ENCODE data around the gene FBXO45.

DNA sequence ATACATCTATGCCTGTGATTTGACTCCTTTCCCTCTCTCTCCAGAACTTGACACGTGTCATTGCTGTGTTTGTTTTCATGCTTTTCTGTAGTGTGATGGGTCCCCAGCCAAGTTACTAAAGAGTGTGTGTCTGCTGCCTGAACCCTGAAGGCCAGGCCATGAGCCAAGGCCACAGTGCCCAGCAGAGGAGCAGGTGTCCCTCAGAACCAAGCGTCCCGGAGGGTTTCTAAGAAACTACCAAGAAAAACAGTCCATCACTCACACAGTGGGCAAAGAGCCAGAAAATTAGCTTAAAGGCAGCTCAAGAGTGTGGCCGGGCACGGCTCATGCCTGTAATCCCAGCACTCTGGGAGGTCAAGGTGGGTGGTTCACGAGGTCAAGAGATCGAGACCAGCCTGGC, 35.2 kb downstream of the FBXO45 start:
- TF ChIP-seq, protein P1, sequence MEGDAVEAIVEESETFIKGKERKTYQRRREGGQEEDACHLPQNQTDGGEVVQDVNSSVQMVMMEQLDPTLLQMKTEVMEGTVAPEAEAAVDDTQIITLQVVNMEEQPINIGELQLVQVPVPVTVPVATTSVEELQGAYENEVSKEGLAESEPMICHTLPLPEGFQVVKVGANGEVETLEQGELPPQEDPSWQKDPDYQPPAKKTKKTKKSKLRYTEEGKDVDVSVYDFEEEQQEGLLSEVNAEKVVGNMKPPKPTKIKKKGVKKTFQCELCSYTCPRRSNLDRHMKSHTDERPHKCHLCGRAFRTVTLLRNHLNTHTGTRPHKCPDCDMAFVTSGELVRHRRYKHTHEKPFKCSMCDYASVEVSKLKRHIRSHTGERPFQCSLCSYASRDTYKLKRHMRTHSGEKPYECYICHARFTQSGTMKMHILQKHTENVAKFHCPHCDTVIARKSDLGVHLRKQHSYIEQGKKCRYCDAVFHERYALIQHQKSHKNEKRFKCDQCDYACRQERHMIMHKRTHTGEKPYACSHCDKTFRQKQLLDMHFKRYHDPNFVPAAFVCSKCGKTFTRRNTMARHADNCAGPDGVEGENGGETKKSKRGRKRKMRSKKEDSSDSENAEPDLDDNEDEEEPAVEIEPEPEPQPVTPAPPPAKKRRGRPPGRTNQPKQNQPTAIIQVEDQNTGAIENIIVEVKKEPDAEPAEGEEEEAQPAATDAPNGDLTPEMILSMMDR (conservative IDR thresholded peaks at IDR 0.05 in 1 of 2, IDR thresholded peaks at IDR 0.05 in 1 of 2; ENCODE audit: extremely low read depth in 1 of 2, insufficient read depth in 1 of 2, low read depth in 1 of 2, low read length in 2 of 2) = no peak
- TF ChIP-seq EZH2 (IDR thresholded peaks at IDR 0.05; ENCODE audit: borderline replicate concordance, low read length) = no peak
